OCI-LY1 (cell line): ENCODE data around the gene PHF10.
A peak's percentile ranks its signal among the peaks of the same experiment; 100 is the strongest.
"Not testable (repeated sequence)": the region's sequence is repeated elsewhere in the genome, so short reads cannot be mapped to it uniquely, and the experiment has no call there.

Source experiments
- H2AFZ ChIP-seq: fragments of 200-600 bp; sonication (generic), shearing (Covaris generic); 2 replicates; pipeline ENCODE4 v1.6.0; 2014; ENCODE audit warnings: antibody characterized with exemption, mild to moderate bottlenecking, low read length
- H3F3A ChIP-seq: fragments of 200-600 bp; sonication (generic), shearing (Covaris generic); 2 replicates; pipeline ENCODE4 v1.6.0; 2014; ENCODE audit warnings: mild to moderate bottlenecking, antibody characterized with exemption, low read length, moderate library complexity; ENCODE audit not compliant: insufficient read depth
- H3K27ac ChIP-seq: fragments of 200-600 bp; sonication (generic); 2 replicates; pipeline ENCODE4 v1.5.1; 2014; ENCODE audit warnings: low read length, mixed run types, mild to moderate bottlenecking, low read depth; ENCODE audit not compliant: poor library complexity, severe bottlenecking
- H3K27me3 ChIP-seq: fragments of 200-600 bp; sonication (generic); 2 replicates; pipeline ENCODE4 v1.6.0; 2014; ENCODE audit warnings: antibody characterized with exemption, mild to moderate bottlenecking, low read length, moderate library complexity; ENCODE audit not compliant: insufficient read depth
- H3K36me3 ChIP-seq: fragments of 200-600 bp; sonication (generic); 2 replicates; pipeline ENCODE4 v1.6.1; 2014; ENCODE audit warnings: mild to moderate bottlenecking, antibody characterized with exemption, low read length, moderate library complexity, mixed read lengths; ENCODE audit not compliant: insufficient read depth
- H3K4me1 ChIP-seq: fragments of 200-600 bp; sonication (generic); 2 replicates; pipeline ENCODE4 v1.5.1; 2014; ENCODE audit warnings: mild to moderate bottlenecking, low read length, moderate library complexity; ENCODE audit not compliant: insufficient read depth, severe bottlenecking
- H3K4me2 ChIP-seq: fragments of 200-600 bp; sonication (generic), shearing (Covaris generic); 2 replicates; pipeline ENCODE4 v1.6.1; 2014; ENCODE audit warnings: low read length
- H3K4me3 ChIP-seq: fragments of 200-600 bp; sonication (generic); 2 replicates; pipeline ENCODE4 v1.5.1; 2014; ENCODE audit warnings: low read length, low read depth, mild to moderate bottlenecking, mixed read lengths; ENCODE audit not compliant: poor library complexity, severe bottlenecking
- H3K79me2 ChIP-seq: fragments of 200-600 bp; shearing (Covaris generic); 2 replicates; pipeline ENCODE4 v1.6.1; 2016; ENCODE audit warnings: mixed run types, low read length, mixed read lengths; ENCODE audit not compliant: insufficient read depth
- H3K9ac ChIP-seq: fragments of 200-600 bp; sonication (generic), shearing (Covaris generic); 2 replicates; pipeline ENCODE4 v1.6.1; 2014; ENCODE audit warnings: mild to moderate bottlenecking, low read length, mixed read lengths
- H3K9me2 ChIP-seq: fragments of 200-600 bp; sonication (generic), shearing (Covaris generic); 2 replicates; pipeline ENCODE4 v1.6.1; 2014; ENCODE audit warnings: low read depth, mild to moderate bottlenecking, low read length, mixed read lengths
- H3K9me3 ChIP-seq: fragments of 200-600 bp; shearing (Covaris generic); 2 replicates; pipeline ENCODE4 v1.6.1; 2014; ENCODE audit warnings: low read length, mixed read lengths
- H4K20me1 ChIP-seq: fragments of 200-600 bp; sonication (generic), shearing (Covaris generic); 2 replicates; pipeline ENCODE4 v1.6.0; 2016; ENCODE audit warnings: mild to moderate bottlenecking, low read length; ENCODE audit not compliant: insufficient read depth
- CTCF ChIP-seq: fragments of 200-600 bp; sonication (generic), shearing (Covaris generic); IDR thresholded peaks from 2 replicates; pipeline ENCODE4 v1.5.1; 2017; ENCODE audit warnings: mild to moderate bottlenecking, antibody characterized with exemption, low read length, moderate library complexity, mixed read lengths
- EZH2 ChIP-seq: fragments of 200-600 bp; sonication (generic), shearing (Covaris generic); IDR thresholded peaks from 2 replicates; pipeline ENCODE4 v1.8.0; 2017; ENCODE audit warnings: borderline replicate concordance, mixed run types, mild to moderate bottlenecking, antibody characterized with exemption, low read length, moderate library complexity, mixed read lengths

Gene PHF10

GRCh38 chr6:169724494-169725124 is at the start of gene PHF10:
TSS of gene PHF10 (minus strand) at chr6:169724500. CDS start at chr6:169723931, 569 bp downstream.
- H3K9me3 ChIP-seq: no peaks in the 10 kb centered on the region
- peaks cover 9% of the 10 kb centered on the region for H3K36me3 ChIP-seq
- peak within 1 kb of the TSS; percentile 80 for H3K27ac ChIP-seq
- peak within 1 kb of the TSS; percentile 75 for H3K4me3 ChIP-seq
- peak within 1 kb of the TSS; percentile 98 for H3K4me2 ChIP-seq
- H3K27me3 ChIP-seq: no peaks in the 10 kb centered on the region
- no peaks in the 10 kb centered on the region for H4K20me1 ChIP-seq
- H3K4me1 ChIP-seq: peaks cover 30% of the 10 kb centered on the region
- TF ChIP-seq CTCF (no peak), EZH2 (no peak)
- peaks cover 35% of the 10 kb centered on the region for H3K79me2 ChIP-seq
- H2AFZ ChIP-seq: peak within 1 kb of the TSS; percentile 3; the same call in 1 of the 2 replicates
- H3K9me2 ChIP-seq: no peaks in the 10 kb centered on the region
- H3F3A ChIP-seq: 0 out of 2 replicates have a peak, but pooled peaks cover 3% of the 10 kb centered on the region
- peak within 1 kb of the TSS; percentile 73 for H3K9ac ChIP-seq

- TF ChIP-seq EZH2 (no peak), CTCF (no peak)
- no peaks in the 10 kb centered on the region for H3F3A ChIP-seq
- no peaks in the 10 kb centered on the region for H3K79me2 ChIP-seq
- no peaks in the 10 kb centered on the region for H4K20me1 ChIP-seq
- H3K27me3 ChIP-seq: no peaks in the 10 kb centered on the region
- H3K9me3 ChIP-seq: no peaks in the 10 kb centered on the region
- H3K36me3 ChIP-seq: peaks cover 61% of the 10 kb centered on the region
- no peak overlapping the region for H3K4me2 ChIP-seq
- H3K27ac ChIP-seq: no peak overlapping the region
- H3K9ac ChIP-seq: no peak overlapping the region
- H3K9me2 ChIP-seq: no peaks in the 10 kb centered on the region
- H3K4me3 ChIP-seq: no peak overlapping the region
- H3K4me1 ChIP-seq: no peaks in the 10 kb centered on the region
- H2AFZ ChIP-seq: no peak overlapping the region
These were observed 42.8 kb upstream of the PHF10 start for GRCh38 chr6:169766921-169767736.

- Histone ChIP-seq H3K9me3 (no peaks in the 10 kb centered on the region), H3F3A (no peaks in the 10 kb centered on the region), H3K9ac (no peak overlapping the region), H3K4me3 (no peak overlapping the region), H4K20me1 (no peaks in the 10 kb centered on the region), H2AFZ (no peak overlapping the region), H3K4me1 (no peaks in the 10 kb centered on the region), H3K27ac (no peak overlapping the region), H3K4me2 (no peak overlapping the region), H3K9me2 (no peaks in the 10 kb centered on the region), H3K36me3 (peaks cover 60% of the 10 kb centered on the region), H3K27me3 (no peaks in the 10 kb centered on the region), H3K79me2 (no peaks in the 10 kb centered on the region)
- no peak for TF ChIP-seq CTCF
- no peak for TF ChIP-seq EZH2
These were observed 41.9 kb upstream of the PHF10 start for GRCh38 chr6:169766232-169766631.

GRCh38 chr6:169765789-169766188 is 41.5 kb upstream of the PHF10 start:
- H3K9me3 ChIP-seq: not testable (repeated sequence)
- peaks cover 65% of the 10 kb centered on the region for H3K36me3 ChIP-seq

More at GRCh38 chr6:169765789-169766188, 41.5 kb upstream of the PHF10 start:
- H3K4me2 ChIP-seq, H3F3A ChIP-seq, H2AFZ ChIP-seq, H3K9ac ChIP-seq, H4K20me1 ChIP-seq, H3K27ac ChIP-seq, H3K9me2 ChIP-seq, H3K27me3 ChIP-seq, H3K4me3 ChIP-seq, H3K4me1 ChIP-seq, H3K79me2 ChIP-seq: not testable (repeated sequence)
